ENCODE results near the gene IGFBP2. TPM values are rescaled to one million over a fixed set of nuclear protein-coding genes. Genes with fewer than 3 reads are reported as not detected.
A peak's percentile ranks its signal among the peaks of the same experiment; 100 is the strongest.

IGFBP2 gene
- total RNA-seq, 1 donor from 2014 or later = 336 TPM

- peak; percentile 66 for DNase-seq
Observed at GRCh38 chr2:216636551-216637450, 3.6 kb downstream of the IGFBP2 start.

GRCh38 chr2:216637472-216637871 is 4.3 kb downstream of the IGFBP2 start:
- DNase-seq = peak; percentile 10

DNA sequence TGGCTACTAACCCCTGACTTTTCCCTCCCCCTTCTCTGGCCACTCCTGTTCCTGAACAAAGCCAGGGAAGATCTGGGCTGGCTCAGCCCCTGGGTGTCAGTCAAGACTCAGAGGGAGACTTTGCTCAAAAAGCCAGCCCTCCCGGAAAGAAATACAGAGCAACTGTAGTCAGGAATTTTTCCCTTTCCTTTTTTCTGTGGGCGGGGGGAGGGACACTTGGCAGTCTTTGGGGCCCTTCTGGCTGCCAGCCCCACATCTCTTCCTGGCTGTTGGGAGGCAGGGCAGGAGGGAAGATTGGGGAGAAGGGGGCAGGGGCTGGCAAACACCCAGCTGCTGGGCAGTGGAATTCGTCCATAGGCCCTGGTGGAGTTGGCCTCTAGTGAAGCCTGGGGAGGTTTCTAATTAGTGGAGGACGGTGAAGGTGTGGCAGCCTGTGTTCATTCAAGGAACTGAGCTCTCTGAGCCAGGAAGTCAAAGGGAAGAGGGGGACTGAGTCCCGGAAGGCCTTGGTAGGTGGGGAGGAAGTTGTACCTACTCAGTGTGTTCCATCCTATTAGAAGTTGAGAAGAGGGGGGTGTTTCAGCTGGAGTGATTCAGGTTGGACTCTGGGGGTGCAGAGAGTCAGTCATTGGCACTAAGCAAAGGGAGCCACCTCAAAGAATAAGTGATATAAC is 10.9 kb downstream of the IGFBP2 start:
- DNase-seq = peak; percentile 76

- DNase-seq = peak; percentile 16
Observed at GRCh38 chr2:216644842-216645635, 11.8 kb downstream of the IGFBP2 start.

GRCh38 chr2:216645636-216645950 is 12.4 kb downstream of the IGFBP2 start:
- peak; percentile 7 for DNase-seq

DNA sequence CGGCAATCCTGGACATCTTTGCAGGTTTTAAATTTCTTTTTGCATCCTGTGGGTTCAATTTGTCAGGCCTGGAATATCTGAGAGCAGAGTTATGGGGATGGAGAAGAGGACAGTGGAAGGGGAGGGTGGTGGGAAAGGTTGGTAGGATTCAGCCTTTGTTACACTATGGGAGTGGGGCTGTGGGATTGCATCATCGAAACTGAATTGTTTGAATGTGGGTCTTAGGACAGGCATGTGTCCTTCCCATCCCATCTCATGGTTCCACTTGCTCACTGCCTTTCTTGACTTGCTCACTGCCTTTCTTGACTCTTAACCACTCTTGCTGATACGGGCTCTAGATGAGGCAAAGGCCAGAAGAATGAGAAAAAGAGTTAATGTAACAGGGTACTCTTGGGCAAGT is 12.9 kb downstream of the IGFBP2 start:
- DNase-seq = no peak

- peak; percentile 14 for DNase-seq
Observed at GRCh38 chr2:216648105-216648504, 14.9 kb downstream of the IGFBP2 start.

DNA sequence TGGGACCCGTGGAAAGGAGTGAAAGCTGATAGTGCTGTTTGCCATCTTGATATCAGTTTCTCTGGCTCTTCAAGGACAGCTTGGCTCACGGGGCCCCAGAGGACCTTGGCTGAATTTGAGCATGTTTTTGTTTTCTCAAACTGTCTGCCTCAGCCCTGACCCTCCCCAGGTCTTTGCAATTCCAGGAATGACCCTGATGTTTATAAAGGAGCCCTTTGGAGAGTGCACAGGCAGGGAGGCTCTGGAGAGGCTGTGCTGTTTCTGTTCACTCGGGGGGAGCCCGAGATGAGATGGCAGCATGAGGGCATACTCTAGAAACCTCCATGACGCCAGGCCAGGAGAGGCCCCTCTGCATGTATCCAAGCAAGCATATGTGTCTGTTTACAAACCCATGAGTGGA is 16.4 kb downstream of the IGFBP2 start:
- DNase-seq = no peak

GRCh38 chr2:216650626-216651257 is 17.5 kb downstream of the IGFBP2 start:
- DNase-seq = no peak

DNA sequence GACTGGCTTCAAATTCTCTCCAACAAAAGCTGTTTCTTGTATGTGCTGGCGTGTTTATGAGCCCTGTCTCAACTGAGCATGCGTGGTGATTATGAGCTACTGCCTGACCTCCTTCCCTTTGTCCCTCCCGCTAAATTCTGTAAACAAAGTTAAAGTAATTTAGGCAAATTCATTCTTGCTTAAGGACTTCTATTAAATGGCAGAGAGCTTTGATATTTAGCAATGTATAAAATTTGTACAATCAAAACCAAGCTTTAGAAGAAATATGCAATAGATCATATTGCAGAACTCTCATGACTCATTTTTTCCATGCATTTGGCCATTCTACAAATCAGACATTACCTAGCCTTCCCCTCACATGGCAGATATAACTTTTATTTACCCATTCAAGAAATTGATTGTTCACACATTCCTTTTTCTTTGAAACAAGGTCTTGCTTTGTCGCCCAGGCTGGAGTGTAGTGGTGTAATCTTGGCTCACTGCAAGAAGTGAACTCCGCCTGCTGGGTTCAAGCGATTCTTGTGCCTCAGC is 18.2 kb downstream of the IGFBP2 start:
- DNase-seq = peak; percentile 84

- no peak for DNase-seq
Observed at GRCh38 chr2:216652566-216652965, 19.3 kb downstream of the IGFBP2 start.

DNA sequence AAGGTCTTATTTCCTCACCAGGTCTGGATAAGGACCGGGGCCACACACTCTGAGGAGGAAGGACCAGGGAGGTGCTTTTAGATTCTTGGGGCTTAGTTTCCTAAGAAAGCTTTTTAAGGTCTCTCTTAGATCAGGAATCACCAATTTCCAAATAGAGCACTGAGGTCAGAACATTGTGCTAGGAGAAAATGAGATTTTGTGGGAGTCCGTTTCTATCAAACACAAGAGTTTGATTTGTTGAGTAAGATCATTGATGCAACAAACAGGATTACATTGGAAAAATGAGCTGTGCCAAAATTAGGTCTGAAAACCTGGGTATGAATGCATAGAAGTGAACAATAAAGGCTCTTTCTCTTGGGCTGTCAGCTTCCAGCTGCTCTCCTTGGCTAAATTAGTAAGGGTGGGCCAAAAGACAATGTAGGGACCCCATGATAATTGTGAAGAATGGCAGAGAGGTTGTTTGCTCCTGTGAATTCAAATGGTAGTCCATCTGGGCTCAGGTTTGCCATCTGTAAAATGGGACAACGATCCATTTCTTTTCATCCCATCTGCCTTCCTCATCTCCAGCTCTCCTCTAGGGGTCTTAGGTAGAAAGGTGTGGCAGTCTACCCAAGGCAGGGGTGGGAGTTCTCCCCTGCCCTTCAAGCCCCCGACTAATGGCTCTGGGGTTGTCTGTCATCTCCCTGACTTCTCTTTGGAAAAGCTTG is 20.0 kb downstream of the IGFBP2 start:
- DNase-seq = no peak

DNA sequence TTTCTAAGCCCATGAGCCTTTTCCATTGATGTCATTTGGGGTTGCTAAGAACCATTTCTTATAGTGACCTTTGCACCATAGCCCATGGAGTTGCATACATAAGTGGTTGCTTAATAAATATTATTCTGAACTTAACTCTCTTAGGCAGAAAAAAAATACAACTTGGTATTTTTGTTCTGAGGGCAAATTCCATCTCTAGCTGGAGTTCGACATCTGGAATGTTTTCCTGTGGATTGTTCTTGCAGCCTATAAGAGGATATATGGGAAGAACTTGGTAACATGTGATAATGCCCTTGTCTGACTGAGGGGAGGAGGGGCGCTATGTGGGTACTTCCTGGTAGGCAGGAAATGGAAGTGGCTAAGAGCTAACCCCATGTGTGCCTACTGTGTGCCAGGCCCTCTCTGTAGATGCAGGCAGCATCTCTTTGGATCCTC is 20.7 kb downstream of the IGFBP2 start:
- no peak for DNase-seq

GRCh38 chr2:216654528-216655052 is 21.4 kb downstream of the IGFBP2 start:
- no peak for DNase-seq

GRCh38 chr2:216657086-216657855 is 24.1 kb downstream of the IGFBP2 start:
- no peak for DNase-seq

DNA sequence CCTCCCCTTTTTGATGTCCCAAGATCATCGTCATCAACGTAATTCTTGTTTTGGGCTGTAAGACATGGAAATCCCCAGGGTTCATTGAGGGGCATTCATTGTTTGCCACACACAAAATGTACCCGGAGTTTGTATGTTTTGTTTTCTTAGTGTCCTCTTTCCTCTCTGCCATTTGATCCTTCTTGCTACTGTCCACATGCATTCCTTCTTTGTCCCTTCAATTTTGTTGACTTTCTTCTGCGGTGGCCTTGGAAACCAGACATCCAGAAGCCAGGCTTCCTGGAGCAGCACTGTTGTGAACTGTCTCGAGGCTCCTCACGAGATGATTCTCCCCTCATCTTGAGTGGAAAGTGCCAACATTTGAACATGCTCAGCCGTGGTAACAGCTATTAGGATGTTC is 24.8 kb downstream of the IGFBP2 start:
- DNase-seq = no peak

DNA sequence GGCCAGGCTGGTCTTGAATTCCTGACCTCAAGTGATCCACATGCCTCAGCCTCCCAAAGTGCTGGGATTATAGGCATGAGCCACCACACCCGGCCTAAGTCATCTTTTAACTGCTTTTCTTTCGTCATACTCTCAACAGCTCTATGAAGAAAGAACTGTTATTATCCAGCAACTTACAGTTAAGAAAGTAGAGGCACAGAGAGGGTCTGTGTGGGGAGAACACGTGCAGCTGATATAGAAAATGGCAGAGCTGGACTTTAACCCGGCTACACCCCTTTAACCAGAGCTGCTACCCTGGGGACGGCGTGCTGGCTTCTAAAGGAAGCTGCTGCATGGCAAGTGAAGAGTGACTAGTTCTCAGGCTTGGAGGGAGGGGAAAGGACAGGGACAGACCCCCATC is 25.5 kb downstream of the IGFBP2 start:
- no peak for DNase-seq

DNA sequence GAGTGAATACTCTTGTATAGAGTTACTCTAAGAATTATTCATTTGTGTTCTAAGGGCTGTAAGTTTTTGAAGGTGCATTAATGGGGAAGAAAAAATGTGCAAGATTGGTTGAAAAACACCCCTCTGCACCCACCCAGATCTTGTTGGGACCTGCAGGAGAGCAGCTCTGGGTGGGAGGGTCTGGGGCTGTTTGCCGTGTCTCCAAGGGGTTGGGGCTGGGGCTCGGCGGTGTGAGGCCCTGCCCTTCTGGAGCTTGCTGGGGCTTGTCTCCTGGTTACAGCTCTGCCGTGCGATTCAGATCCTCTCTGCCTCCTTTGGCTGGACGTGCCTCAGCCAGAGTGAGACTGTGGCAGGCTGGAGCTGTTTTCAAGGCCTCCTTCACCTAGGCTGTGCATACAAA is 26.1 kb downstream of the IGFBP2 start:
- peak; percentile 72 for DNase-seq

DNA sequence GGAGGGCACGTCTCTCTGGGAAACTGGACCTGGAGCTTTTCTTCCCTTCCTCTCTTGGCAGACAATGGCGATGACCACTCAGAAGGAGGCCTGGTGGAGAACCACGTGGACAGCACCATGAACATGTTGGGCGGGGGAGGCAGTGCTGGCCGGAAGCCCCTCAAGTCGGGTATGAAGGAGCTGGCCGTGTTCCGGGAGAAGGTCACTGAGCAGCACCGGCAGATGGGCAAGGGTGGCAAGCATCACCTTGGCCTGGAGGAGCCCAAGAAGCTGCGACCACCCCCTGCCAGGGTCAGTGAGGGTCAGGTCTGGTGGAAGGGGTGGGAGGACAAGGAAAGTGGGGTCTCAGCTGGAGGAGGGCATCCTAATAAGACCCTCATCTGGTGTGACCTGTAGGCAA is 27.3 kb downstream of the IGFBP2 start:
- no peak for DNase-seq

GRCh38 chr2:216661051-216661450 is 27.8 kb downstream of the IGFBP2 start:
- no peak for DNase-seq
